Measurements from ENCODE around the gene MAPKAP1.

DNA sequence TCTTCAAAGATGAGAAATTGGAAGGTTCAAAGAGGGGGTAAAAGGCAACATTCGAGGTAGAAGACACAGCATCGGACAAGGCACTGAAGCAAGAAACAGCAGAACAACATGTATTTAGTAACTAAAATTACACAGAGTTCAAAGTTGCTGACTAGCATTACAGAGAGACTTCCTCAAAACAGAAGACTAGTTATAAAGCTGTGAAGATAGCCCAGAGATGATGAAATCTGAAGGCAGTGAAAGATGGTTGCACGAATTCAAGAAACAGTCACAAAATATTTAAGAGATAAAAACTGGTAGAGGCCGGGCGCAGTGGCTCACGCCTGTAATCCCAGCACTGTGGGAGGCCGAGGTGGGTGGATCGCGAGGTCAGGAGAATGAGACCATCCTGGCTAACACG is 16.3 kb downstream of the MAPKAP1 start:
- TF ChIP-seq POLR2AphosphoS5 (IDR thresholded peaks at IDR 0.05; ENCODE audit: low read depth, low read length) (no peak), POLR2A (IDR thresholded peaks at IDR 0.05; ENCODE audit: low read depth, low read length) (no peak), SPI1 (IDR thresholded peaks at IDR 0.05; ENCODE audit: low read depth, low read length) (peak; percentile 28; the same call in 1 of the 2 replicates), TAF1 (IDR thresholded peaks at IDR 0.05; ENCODE audit: low read depth, low read length) (no peak), POU2F2 (IDR thresholded peaks at IDR 0.05; ENCODE audit: low read depth, low read length) (no peak)
